RWPE2 (cell line): ENCODE data around the gene SFMBT2.

Source experiments
- ATAC-seq: fragments of 200-7000 bp; cut with Tn5 transposase; 3 replicates; pipeline ENCODE4 v1.9.1; 2021; ENCODE audit warnings: low read depth
- DNase-seq: peaks from one replicate; pipeline ENCODE4 v3.0.0-alpha.2; 2020; ENCODE audit warnings: low spot score
- H3K27ac ChIP-seq: fragments of 450-650 bp; 2 replicates; pipeline ENCODE4 v1.5.1; 2017; ENCODE audit warnings: mild to moderate bottlenecking; ENCODE audit not compliant: poor library complexity, severe bottlenecking
- H3K27me3 ChIP-seq: fragments of 250-450 bp; sonication (Bioruptor Pico); 2 replicates; pipeline ENCODE4 v1.5.1; 2021; ENCODE audit warnings: mild to moderate bottlenecking, moderate library complexity; ENCODE audit not compliant: insufficient read depth, poor library complexity, severe bottlenecking
- H3K36me3 ChIP-seq: fragments of 250-450 bp; sonication (Bioruptor Pico); 2 replicates; pipeline ENCODE4 v1.5.1; 2020; ENCODE audit warnings: low read depth, mild to moderate bottlenecking, moderate library complexity
- H3K4me1 ChIP-seq: fragments of 250-450 bp; sonication (Bioruptor Pico); 2 replicates; pipeline ENCODE4 v1.5.1; 2021; ENCODE audit warnings: mild to moderate bottlenecking, moderate library complexity; ENCODE audit not compliant: insufficient read depth, poor library complexity, severe bottlenecking
- H3K4me3 ChIP-seq: fragments of 250-450 bp; sonication (Bioruptor Pico); 2 replicates; pipeline ENCODE4 v1.5.1; 2021; ENCODE audit warnings: mild to moderate bottlenecking, moderate library complexity; ENCODE audit not compliant: severe bottlenecking
- H3K9me3 ChIP-seq: fragments of 250-450 bp; sonication (Bioruptor Pico); 2 replicates; pipeline ENCODE4 v1.5.1; 2021; ENCODE audit warnings: mild to moderate bottlenecking, moderate library complexity; ENCODE audit not compliant: severe bottlenecking
- TF ChIP-seq, protein P1 (sequence below): fragments of 450-650 bp; IDR thresholded peaks from one replicate; pipeline ENCODE4 v1.5.1; 2017; ENCODE audit warnings: mild to moderate bottlenecking, moderate library complexity; ENCODE audit not compliant: poor library complexity, severe bottlenecking

Gene SFMBT2

DNA sequence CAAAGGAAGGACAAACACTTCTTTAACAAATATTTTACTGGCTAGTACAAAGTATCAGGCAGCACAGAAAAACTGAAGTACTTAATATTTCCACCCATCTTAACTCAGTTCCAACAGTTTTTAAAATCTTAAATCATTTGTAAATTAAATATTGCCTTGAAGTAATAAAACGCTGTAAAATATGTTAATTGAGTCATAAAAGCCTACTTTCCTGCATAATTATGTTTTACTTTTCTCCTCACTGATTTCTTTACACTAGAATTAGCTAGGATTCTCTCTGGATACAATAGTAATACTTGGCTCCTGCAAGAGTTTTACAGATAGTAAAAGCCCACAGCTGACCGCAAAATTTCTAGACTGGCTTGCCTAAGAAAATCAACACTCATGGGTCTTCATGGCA lies 74.9 kb downstream of the SFMBT2 start:
- DNase-seq = no peak
- Histone ChIP-seq H3K4me3 (no peak overlapping the region), H3K9me3 (no peaks in the 10 kb centered on the region), H3K4me1 (no peaks in the 10 kb centered on the region), H3K27ac (no peak overlapping the region), H3K27me3 (no peaks in the 10 kb centered on the region), H3K36me3 (no peaks in the 10 kb centered on the region)
- no peak for ATAC-seq
- TF ChIP-seq, protein P1, sequence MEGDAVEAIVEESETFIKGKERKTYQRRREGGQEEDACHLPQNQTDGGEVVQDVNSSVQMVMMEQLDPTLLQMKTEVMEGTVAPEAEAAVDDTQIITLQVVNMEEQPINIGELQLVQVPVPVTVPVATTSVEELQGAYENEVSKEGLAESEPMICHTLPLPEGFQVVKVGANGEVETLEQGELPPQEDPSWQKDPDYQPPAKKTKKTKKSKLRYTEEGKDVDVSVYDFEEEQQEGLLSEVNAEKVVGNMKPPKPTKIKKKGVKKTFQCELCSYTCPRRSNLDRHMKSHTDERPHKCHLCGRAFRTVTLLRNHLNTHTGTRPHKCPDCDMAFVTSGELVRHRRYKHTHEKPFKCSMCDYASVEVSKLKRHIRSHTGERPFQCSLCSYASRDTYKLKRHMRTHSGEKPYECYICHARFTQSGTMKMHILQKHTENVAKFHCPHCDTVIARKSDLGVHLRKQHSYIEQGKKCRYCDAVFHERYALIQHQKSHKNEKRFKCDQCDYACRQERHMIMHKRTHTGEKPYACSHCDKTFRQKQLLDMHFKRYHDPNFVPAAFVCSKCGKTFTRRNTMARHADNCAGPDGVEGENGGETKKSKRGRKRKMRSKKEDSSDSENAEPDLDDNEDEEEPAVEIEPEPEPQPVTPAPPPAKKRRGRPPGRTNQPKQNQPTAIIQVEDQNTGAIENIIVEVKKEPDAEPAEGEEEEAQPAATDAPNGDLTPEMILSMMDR = no peak

DNA sequence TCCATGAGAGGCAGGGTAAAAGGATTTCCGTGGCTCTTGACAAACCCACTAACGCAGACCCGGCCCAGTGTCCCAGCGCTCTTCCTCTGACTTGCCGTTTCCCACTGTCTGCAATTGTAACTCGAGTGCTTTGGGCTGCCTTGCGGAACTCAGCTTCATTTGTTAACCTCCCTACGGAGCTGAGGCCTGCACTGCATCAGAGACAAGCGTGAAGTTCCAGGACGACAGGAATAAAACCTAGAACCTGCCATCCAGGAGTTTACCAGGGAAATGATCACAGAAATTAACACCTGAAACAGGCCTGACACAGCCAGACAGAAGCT lies 76.2 kb downstream of the SFMBT2 start:
- no peak overlapping the region for H3K4me3 ChIP-seq
- no peak overlapping the region for H3K27ac ChIP-seq
- ATAC-seq (no peak), DNase-seq (no peak)
- H3K27me3 ChIP-seq = no peaks in the 10 kb centered on the region
- TF ChIP-seq, protein P1 = no peak
- no peaks in the 10 kb centered on the region for H3K4me1 ChIP-seq
- no peaks in the 10 kb centered on the region for H3K9me3 ChIP-seq
- no peaks in the 10 kb centered on the region for H3K36me3 ChIP-seq

DNA sequence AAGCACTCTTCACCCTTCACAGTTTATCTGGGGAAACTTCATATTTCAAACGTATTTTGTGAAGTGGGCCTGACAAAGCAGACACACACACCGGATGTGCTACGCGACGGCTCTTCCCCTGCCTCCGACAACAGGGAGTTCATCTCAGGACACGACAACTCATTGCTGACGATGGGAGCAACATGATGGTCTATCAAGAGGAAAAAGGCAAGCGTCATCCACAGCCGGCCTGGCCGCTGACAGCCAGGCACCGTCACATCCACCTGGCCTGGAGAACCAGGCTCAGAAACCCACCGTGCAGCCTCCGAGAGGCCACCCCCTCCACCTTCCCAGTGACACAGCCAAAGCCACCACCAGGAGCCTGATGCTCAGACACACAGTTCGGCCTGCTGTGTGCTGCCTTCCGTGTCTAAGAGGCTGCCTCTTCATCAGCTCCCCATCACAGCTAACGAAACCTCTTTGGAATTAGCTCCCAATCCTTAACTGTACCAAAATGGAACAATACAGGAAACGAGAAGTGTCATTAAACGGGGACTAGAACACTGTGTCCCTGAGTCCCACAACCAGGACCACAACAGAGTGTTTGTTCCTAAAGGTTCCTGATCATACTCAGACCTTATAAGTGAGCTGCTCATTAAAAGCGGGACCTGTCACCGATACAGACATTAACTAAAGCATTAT lies 76.7 kb downstream of the SFMBT2 start:
- Histone ChIP-seq H3K36me3 (no peaks in the 10 kb centered on the region), H3K4me3 (no peak overlapping the region), H3K4me1 (no peaks in the 10 kb centered on the region), H3K27me3 (no peaks in the 10 kb centered on the region), H3K9me3 (no peaks in the 10 kb centered on the region), H3K27ac (no peak overlapping the region)
- TF ChIP-seq, protein P1 = no peak
- no peak for ATAC-seq
- DNase-seq = no peak

DNA sequence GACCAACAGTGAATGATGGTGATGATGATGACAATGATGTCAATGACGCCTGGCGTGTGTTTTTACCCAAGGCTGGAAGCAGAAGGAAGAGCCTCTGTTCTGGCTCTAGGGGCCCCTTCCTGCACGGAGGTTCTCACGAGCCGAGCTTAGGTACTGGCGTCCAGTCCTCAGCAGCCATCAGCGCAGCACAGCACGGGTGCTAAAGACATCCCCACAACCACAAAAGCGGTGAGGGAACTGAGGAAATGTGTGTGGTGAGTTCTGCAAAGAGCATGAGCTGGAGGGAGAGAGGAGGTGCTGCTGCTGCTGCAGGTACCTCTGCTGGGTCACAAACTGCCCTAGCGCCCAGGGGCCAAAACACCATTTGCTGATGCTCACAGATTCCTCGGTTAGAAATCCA lies 81.6 kb downstream of the SFMBT2 start:
- no peak overlapping the region for H3K27ac ChIP-seq
- H3K4me1 ChIP-seq = no peaks in the 10 kb centered on the region
- no peaks in the 10 kb centered on the region for H3K36me3 ChIP-seq
- TF ChIP-seq, protein P1 = no peak
- DNase-seq (no peak), ATAC-seq (no peak)
- no peaks in the 10 kb centered on the region for H3K27me3 ChIP-seq
- peaks cover 5% of the 10 kb centered on the region for H3K9me3 ChIP-seq
- H3K4me3 ChIP-seq = no peak overlapping the region

DNA sequence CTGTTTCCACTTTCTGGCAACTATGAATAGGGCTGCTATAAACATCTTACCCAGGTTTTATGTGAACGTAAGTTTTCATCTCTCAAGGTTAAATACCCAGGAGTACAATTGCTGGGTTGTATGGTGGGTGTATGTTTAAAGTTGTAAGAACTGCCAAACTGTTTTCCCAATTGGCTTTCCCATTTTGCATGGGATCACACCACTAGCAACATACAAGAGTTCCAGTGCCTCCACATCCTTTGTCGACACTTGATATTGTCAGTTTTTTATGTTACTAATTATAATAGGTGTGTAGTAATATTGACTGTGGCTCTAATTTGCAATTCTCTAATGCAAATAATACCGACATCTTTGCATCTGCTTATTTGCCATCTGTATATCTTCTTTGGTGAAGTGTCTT lies 82.9 kb downstream of the SFMBT2 start:
- Histone ChIP-seq H3K9me3 (peaks cover 5% of the 10 kb centered on the region), H3K4me3 (no peak overlapping the region), H3K27me3 (no peaks in the 10 kb centered on the region), H3K36me3 (no peaks in the 10 kb centered on the region), H3K4me1 (no peaks in the 10 kb centered on the region), H3K27ac (no peak overlapping the region)
- ATAC-seq (no peak), DNase-seq (no peak)
- TF ChIP-seq, protein P1 = no peak
